CD14-positive monocyte (primary cell): ENCODE data around the gene ZNF260. TPM values are rescaled to one million over a fixed set of nuclear protein-coding genes. Genes with fewer than 3 reads are reported as not detected.

Experiments used
- DNase-seq, 3 donors: peaks; one replicate each; pipeline ENCODE4 v3.0.0-alpha.2; 2011 to 2022
- H2AFZ ChIP-seq: 2 replicates; pipeline ENCODE4 v1.6.0; 2012; ENCODE audit warnings: mild to moderate bottlenecking, low read depth, low read length, inconsistent platforms; ENCODE audit not compliant: insufficient read depth, poor library complexity, severe bottlenecking
- H3K27ac ChIP-seq, 2 donors: 1 replicate in 1 of 2; 2 replicates in 1 of 2; pipeline ENCODE4 v1.5.1; 2012 to 2013; ENCODE audit warnings: low read length in 2 of 2, control low read depth in 1 of 2, inconsistent platforms in 1 of 2, low read depth in 1 of 2, mild to moderate bottlenecking in 1 of 2
- H3K27me3 ChIP-seq, 2 donors: one replicate each; pipeline versions ENCODE4 v1.6.0 to v1.6.1; 2011 to 2013; ENCODE audit warnings: low read length in 2 of 2; ENCODE audit not compliant: control insufficient read depth in 2 of 2, insufficient read depth in 2 of 2
- H3K36me3 ChIP-seq, 2 donors: replicated peaks in 1 of 2; 1 replicate in 1 of 2; 2 replicates in 1 of 2; pipeline versions ENCODE4 v1.5.1 to v1.6.1; 2012 to 2013; ENCODE audit warnings: low read length in 2 of 2, control low read depth in 1 of 2, inconsistent platforms in 1 of 2, mild to moderate bottlenecking in 1 of 2; ENCODE audit not compliant: insufficient read depth in 2 of 2, control insufficient read depth in 1 of 2
- H3K4me1 ChIP-seq, 2 donors: 1 replicate in 1 of 2; 2 replicates in 1 of 2; pipeline versions ENCODE4 v1.5.1 to v1.6.1; 2012 to 2013; ENCODE audit warnings: low read length in 2 of 2, control low read depth in 1 of 2, inconsistent platforms in 1 of 2, mild to moderate bottlenecking in 1 of 2, moderate library complexity in 1 of 2; ENCODE audit not compliant: insufficient read depth in 2 of 2, control insufficient read depth in 1 of 2
- H3K4me2 ChIP-seq: replicated peaks from 2 replicates; pipeline ENCODE3; 2012; ENCODE audit warnings: low read length, moderate library complexity, mild to moderate bottlenecking; ENCODE audit not compliant: poor library complexity, severe bottlenecking; ENCODE audit errors: extremely low read depth
- H3K4me3 ChIP-seq, 3 experiments: fragments of 200-600 bp in 1 of 3; sonication (generic) in 1 of 3; replicated peaks in 1 of 3; 1 replicate in 2 of 3; 2 replicates in 1 of 3; pipeline ENCODE4 v1.5.1; 2011 to 2013; ENCODE audit warnings: low read length in 3 of 3, mild to moderate bottlenecking in 3 of 3, control low read depth in 2 of 3, low read depth in 2 of 3, inconsistent platforms in 1 of 3, moderate library complexity in 1 of 3
- H3K79me2 ChIP-seq: 2 replicates; pipeline ENCODE4 v1.6.0; 2012; ENCODE audit warnings: mild to moderate bottlenecking, control low read depth, inconsistent platforms, low read length, moderate library complexity; ENCODE audit not compliant: insufficient read depth
- H3K9ac ChIP-seq: 2 replicates; pipeline ENCODE4 v1.6.0; 2017; ENCODE audit warnings: low read length, mild to moderate bottlenecking; ENCODE audit not compliant: insufficient read depth, poor library complexity, severe bottlenecking
- H3K9me3 ChIP-seq, 2 donors: replicated peaks in 1 of 2; 1 replicate in 1 of 2; 2 replicates in 1 of 2; pipeline versions ENCODE4 v1.5.1 to v1.6.1; 2012 to 2013; ENCODE audit warnings: low read length in 2 of 2, control low read depth in 1 of 2; ENCODE audit not compliant: control insufficient read depth in 1 of 2, insufficient read depth in 1 of 2
- H4K20me1 ChIP-seq: 2 replicates; pipeline ENCODE4 v1.6.0; 2012; ENCODE audit warnings: mild to moderate bottlenecking, low read length, control low read depth, moderate library complexity; ENCODE audit not compliant: insufficient read depth
- H3K27ac Mint-ChIP-seq, 7 donors: one replicate each; pipeline ENCODE4 v1.8.0; 2020; ENCODE audit warnings: mild to moderate bottlenecking in 7 of 7, mixed read lengths in 7 of 7, moderate library complexity in 6 of 7, inconsistent platforms in 2 of 7
- H3K27me3 Mint-ChIP-seq, 3 donors: one replicate each; pipeline ENCODE4 v1.8.0; 2021 to 2022; ENCODE audit warnings: low read depth in 3 of 3, mild to moderate bottlenecking in 3 of 3, mixed read lengths in 3 of 3, moderate library complexity in 3 of 3, inconsistent platforms in 1 of 3
- H3K36me3 Mint-ChIP-seq, 2 donors: one replicate each; pipeline ENCODE4 v1.8.0; 2020; ENCODE audit warnings: mixed read lengths in 2 of 2, inconsistent platforms in 1 of 2, mild to moderate bottlenecking in 1 of 2
- H3K4me1 Mint-ChIP-seq: one replicate; pipeline ENCODE4 v1.8.0; 2020; ENCODE audit warnings: mild to moderate bottlenecking, mixed read lengths
- H3K4me3 Mint-ChIP-seq, 2 donors: one replicate each; pipeline ENCODE4 v1.8.0; 2020; ENCODE audit warnings: mild to moderate bottlenecking in 2 of 2, mixed read lengths in 2 of 2, moderate library complexity in 1 of 2
- H3K9me3 Mint-ChIP-seq, 7 donors: one replicate each; pipeline ENCODE4 v1.8.0; 2020 to 2022; ENCODE audit warnings: mixed read lengths in 7 of 7, mild to moderate bottlenecking in 6 of 7, moderate library complexity in 6 of 7, inconsistent platforms in 2 of 7
- WGBS: methylation state at CpG from one replicate; pipeline ENCODE4 v1.1.5; 2013; ENCODE audit warnings: missing lambda C conversion rate; ENCODE audit not compliant: insufficient coverage; 5-methylcytosine and 5-hydroxymethylcytosine counted together
- intact Hi-C, 2 donors: fragments of 100-400 bp; cut with micrococcal nuclease; formaldehyde crosslinking; loops; one replicate each; pipeline versions ENCODE4 v1.15.0 to v1.15.1; 2023
- polyA plus RNA-seq, 3 donors: library from polyadenylated mRNA; depleted of rRNA in 1 of 3; unstranded in 2 of 3; stranded (reverse) in 1 of 3; fragments of 300-500 nt in 2 of 3; fragments of >200 nt in 1 of 3; fragmentation: Illumina TruSeq in 2 of 3; gene quantifications; 1 replicate in 2 of 3; 2 replicates in 1 of 3; pipeline ENCODE4 v1.2.3, GENCODE V29; 2012 to 2021
- TF ChIP-seq, protein P1 (sequence below): fragments of 200-600 bp; IDR thresholded peaks from one replicate; pipeline ENCODE4 v1.8.0; 2022; ENCODE audit warnings: antibody characterized with exemption, mild to moderate bottlenecking

The ZNF260 gene
- polyA plus RNA-seq, 3 donors, result 0.88 to 2.1 (median 1.2) TPM

DNA sequence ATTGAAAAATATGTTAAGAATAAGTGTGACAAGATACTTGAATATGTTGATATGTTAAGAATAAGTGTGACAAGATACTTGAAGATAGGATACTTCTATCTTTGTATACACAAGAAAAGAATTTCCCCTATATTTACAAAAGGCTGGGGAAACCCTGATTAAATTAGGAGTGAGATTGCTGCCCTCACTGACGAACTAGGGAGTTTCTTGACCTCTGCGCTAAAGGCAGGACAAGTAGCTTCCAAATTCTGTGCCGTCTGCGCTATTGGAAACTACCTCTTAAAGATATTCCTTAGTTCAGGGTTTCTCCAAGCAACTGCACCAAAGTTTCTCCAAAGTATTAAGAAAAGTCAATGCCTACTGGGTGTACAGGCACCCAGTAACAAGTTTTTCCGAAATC, 730 bp downstream of the ZNF260 start:
- Histone ChIP-seq H3K27me3 (no peaks in the 10 kb centered on the region), H2AFZ (peak overlapping the region; percentile 98), H3K9me3 (peaks cover 39 to 51% of the 10 kb centered on the region in 2 donors), H3K4me2 (peak overlapping the region; percentile 79), H3K36me3 (peaks cover 0 to 21% of the 10 kb centered on the region in 2 donors), H3K27ac (peak overlapping the region in 1 of 2 donors; percentile 77), H3K9ac (peak overlapping the region; percentile 74), H4K20me1 (no peaks in the 10 kb centered on the region), H3K4me1 (peaks cover 14 to 18% of the 10 kb centered on the region in 2 donors), H3K4me3 (peak overlapping the region; percentile 63 to 84 (median 74)), H3K79me2 (peaks cover 14% of the 10 kb centered on the region)
- peaks cover 21 to 28% of the 10 kb centered on the region in 2 donors for H3K36me3 Mint-ChIP-seq
- H3K4me3 Mint-ChIP-seq, result peak overlapping the region; percentile 98 to 100
- peaks cover 18% of the 10 kb centered on the region for H3K4me1 Mint-ChIP-seq
- H3K9me3 Mint-ChIP-seq, result peaks cover 24 to 81% (median 59%) of the 10 kb centered on the region in 7 donors
- intact Hi-C loops, result loop anchor here (5.0 to 10.0 kb wide), 5 partner anchors 45 to 325 kb away; partner anchors contain the start of genes ZNF461 (in 2 of the 2), ZNF345 (in 1 of the 2), ZNF529 (in 1 of the 2) and ZNF790 (in 1 of the 2)
- DNase-seq, result peak in 1 of 3 donors; percentile 10
- H3K27me3 Mint-ChIP-seq, result peaks cover 0 to 5% (median 0%) of the 10 kb centered on the region in 3 donors
- TF ChIP-seq, protein P1, sequence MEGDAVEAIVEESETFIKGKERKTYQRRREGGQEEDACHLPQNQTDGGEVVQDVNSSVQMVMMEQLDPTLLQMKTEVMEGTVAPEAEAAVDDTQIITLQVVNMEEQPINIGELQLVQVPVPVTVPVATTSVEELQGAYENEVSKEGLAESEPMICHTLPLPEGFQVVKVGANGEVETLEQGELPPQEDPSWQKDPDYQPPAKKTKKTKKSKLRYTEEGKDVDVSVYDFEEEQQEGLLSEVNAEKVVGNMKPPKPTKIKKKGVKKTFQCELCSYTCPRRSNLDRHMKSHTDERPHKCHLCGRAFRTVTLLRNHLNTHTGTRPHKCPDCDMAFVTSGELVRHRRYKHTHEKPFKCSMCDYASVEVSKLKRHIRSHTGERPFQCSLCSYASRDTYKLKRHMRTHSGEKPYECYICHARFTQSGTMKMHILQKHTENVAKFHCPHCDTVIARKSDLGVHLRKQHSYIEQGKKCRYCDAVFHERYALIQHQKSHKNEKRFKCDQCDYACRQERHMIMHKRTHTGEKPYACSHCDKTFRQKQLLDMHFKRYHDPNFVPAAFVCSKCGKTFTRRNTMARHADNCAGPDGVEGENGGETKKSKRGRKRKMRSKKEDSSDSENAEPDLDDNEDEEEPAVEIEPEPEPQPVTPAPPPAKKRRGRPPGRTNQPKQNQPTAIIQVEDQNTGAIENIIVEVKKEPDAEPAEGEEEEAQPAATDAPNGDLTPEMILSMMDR, result no peak
- H3K27ac Mint-ChIP-seq, result no peak overlapping the region
- WGBS, result 80% methylated on average over 1 of the region's 5 CpGs

- H4K20me1 ChIP-seq, result no peaks in the 10 kb centered on the region
- H2AFZ ChIP-seq, result no peak overlapping the region
- peaks cover 14 to 18% of the 10 kb centered on the region in 2 donors for H3K4me1 ChIP-seq
- no peak overlapping the region for H3K9ac ChIP-seq
- DNase-seq, result no peak
- H3K4me2 ChIP-seq, result no peak overlapping the region
- Mint-ChIP-seq H3K4me1 (peaks cover 18% of the 10 kb centered on the region), H3K27me3 (peaks cover 0 to 5% (median 0%) of the 10 kb centered on the region in 3 donors), H3K36me3 (peaks cover 23 to 34% of the 10 kb centered on the region in 2 donors), H3K27ac (no peak overlapping the region), H3K9me3 (peaks cover 27 to 81% (median 58%) of the 10 kb centered on the region in 7 donors), H3K4me3 (no peak overlapping the region)
- intact Hi-C loops, result loop anchor here (5.0 to 10.0 kb wide), 5 partner anchors 46 to 326 kb away; partner anchors contain the start of genes ZNF461 (in 2 of the 2), ZNF345 (in 1 of the 2), ZNF529 (in 1 of the 2) and ZNF790 (in 1 of the 2)
- peaks cover 14% of the 10 kb centered on the region for H3K79me2 ChIP-seq
- TF ChIP-seq, protein P1, result no peak
- H3K27ac ChIP-seq, result no peak overlapping the region
- no peak overlapping the region for H3K4me3 ChIP-seq
- peaks cover 42 to 52% of the 10 kb centered on the region in 2 donors for H3K9me3 ChIP-seq
- no peaks in the 10 kb centered on the region for H3K27me3 ChIP-seq
- peaks cover 0 to 21% of the 10 kb centered on the region in 2 donors for H3K36me3 ChIP-seq
- WGBS, result no CpG with 5 or more reads among the region's 5 CpGs
Observed at GRCh38 chr19:36526581-36526980, 1.5 kb downstream of the ZNF260 start.
